OCI-LY3 (cell line): ENCODE data around the gene RELL1.

Source experiments
- EZH2phosphoT487 ChIP-seq: fragments of 200-600 bp; shearing (Covaris generic); IDR thresholded peaks from 2 replicates; pipeline ENCODE4 v1.6.1; 2018; ENCODE audit warnings: antibody characterized with exemption, mixed run types, low read depth
- TF ChIP-seq, protein P1 (sequence below): fragments of 200-600, 300-600 bp; sonication (generic); IDR thresholded peaks from 2 replicates; pipeline ENCODE4 v1.5.1; 2014; ENCODE audit warnings: antibody characterized with exemption, low read length, low read depth

DNA sequence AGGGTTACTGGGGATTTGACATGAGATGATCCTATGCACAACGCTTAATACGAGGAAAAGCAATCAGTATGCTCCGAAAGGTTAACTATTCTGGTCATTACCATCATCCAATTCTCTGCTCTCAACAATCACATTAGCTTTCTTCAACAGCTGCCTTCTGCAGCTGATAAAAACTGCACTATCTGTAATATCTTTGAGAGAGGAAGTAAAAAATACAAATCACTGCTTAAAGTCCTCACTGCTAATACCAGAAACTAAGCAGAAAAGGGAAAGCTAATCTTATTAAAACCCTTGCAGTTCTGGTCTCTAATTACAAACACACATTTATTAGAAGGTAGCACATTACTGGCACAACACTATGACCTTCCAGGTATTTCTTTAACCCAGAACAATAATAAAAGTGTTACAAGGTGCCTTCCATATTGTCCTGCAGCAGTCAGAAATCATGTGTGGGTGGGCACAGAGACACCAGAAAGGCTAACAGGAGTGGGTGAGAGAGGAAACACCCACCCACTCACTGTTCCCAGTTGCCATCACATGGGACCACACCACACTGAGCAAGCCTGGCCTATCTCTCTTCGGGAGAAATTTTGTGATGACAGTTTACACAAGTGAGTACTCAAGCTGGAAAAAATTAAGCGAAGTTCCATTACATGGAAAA, 71.0 kb downstream of the RELL1 start:
- TF ChIP-seq, protein P1, sequence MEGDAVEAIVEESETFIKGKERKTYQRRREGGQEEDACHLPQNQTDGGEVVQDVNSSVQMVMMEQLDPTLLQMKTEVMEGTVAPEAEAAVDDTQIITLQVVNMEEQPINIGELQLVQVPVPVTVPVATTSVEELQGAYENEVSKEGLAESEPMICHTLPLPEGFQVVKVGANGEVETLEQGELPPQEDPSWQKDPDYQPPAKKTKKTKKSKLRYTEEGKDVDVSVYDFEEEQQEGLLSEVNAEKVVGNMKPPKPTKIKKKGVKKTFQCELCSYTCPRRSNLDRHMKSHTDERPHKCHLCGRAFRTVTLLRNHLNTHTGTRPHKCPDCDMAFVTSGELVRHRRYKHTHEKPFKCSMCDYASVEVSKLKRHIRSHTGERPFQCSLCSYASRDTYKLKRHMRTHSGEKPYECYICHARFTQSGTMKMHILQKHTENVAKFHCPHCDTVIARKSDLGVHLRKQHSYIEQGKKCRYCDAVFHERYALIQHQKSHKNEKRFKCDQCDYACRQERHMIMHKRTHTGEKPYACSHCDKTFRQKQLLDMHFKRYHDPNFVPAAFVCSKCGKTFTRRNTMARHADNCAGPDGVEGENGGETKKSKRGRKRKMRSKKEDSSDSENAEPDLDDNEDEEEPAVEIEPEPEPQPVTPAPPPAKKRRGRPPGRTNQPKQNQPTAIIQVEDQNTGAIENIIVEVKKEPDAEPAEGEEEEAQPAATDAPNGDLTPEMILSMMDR: no peak
- no peak for TF ChIP-seq EZH2phosphoT487
